ENCODE results near the gene MEIG1.
"Not testable (repeated sequence)": the region's sequence is repeated elsewhere in the genome, so short reads cannot be mapped to it uniquely, and the experiment has no call there.

MEIG1 gene

DNA sequence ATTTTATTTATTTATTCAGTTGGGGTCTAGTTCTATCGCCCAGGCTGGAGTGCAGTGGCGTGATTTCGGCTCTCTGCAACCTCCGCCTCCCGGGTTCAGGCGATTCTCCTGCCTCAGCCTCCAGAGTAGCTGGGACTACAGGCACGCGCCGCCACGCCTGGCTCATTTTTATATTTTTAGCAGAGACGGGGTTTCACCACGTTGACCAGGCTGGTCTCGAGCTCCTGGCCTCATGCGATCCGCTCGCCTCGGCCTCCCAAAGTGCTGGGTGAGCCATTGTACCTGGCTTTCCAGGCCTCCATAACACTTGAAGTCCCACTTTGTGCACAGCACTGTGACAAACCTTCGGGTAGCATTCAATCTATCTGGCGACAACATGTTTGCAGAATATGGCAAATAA lies 4.3 kb upstream of the MEIG1 start:
- no peak for DNase-seq

GRCh38 chr10:14958872-14959220 lies 342 bp upstream of the MEIG1 start:
- no peak for DNase-seq

GRCh38 chr10:14967897-14968296 lies 8.7 kb downstream of the MEIG1 start:
- no peak for DNase-seq

GRCh38 chr10:14971867-14972448 lies 12.8 kb downstream of the MEIG1 start:
- peak in 1 of 2 donors; percentile 43 for DNase-seq

GRCh38 chr10:14974153-14974998 lies 15.2 kb downstream of the MEIG1 start:
- not testable (repeated sequence) for DNase-seq

DNA sequence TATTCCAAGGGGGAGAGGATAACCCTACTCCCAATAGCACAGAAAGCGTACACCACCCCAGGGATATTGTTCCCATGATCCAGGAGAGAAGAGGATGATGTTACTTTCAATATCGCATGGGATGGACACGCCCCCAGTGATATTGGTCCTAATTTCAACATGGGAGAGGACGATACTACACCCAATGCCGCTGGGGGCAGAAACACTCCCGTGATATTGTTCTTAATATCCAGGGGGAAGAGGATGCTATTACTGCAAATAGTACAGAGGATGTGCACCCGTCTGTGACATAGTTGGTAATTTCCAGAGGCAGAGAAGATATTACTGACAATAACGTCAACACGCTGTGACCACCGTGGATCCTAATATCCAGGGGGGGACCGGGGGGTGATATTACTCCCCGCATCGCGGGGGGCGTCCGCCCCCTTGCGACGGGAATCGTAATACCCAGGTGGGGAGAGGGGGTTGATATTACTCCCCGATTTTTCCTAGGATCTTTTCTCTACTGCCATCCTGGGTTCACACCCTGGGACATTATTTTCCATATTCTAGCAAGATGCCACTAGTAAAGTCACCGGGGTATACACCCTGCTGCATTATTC lies 16.6 kb downstream of the MEIG1 start:
- no peak for DNase-seq

- DNase-seq: no peak
Observed at GRCh38 chr10:14982744-14983143, 23.6 kb downstream of the MEIG1 start.

DNA sequence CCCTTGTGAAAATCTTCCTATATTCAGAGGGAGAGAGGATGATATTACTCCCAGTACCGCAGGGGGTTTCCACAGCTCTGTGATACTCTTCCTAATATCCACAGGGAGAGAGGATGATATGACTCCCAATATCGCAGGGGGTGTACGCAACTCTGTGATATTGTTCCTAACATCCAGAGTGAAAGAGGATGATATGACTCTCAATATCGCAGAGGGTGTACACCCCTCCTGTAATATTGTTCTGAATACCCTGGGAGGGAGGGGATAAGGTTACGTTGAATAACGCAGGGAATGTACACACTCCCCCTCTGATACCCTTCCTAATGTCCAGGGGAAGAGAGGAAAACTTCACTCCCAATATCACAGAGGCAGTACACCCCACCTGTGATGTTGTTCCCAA lies 30.4 kb downstream of the MEIG1 start:
- DNase-seq: not testable (repeated sequence)

GRCh38 chr10:14991035-14991749 lies 32.0 kb downstream of the MEIG1 start:
- peak in 1 of 2 donors; percentile 31 for DNase-seq

DNA sequence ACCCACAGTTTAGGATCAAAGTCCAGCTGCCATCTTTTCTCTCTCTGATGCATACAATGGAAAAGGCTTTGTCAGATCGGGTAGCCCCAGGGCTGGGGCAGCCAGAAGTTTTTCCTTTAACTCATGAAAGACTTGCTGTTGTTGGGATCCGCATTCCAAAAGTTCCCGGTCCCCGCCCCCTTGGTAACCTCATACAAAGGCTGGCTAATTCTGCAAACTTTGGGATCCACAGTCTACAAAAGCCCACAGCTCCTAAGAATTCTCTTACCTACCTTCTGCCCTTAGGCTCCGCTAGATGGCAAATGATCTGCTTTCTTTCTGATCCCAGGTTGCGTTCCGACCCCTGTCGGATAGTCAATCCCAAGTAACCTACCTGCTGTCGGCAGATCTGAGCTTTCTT lies 33.1 kb downstream of the MEIG1 start:
- not testable (repeated sequence) for DNase-seq

DNA sequence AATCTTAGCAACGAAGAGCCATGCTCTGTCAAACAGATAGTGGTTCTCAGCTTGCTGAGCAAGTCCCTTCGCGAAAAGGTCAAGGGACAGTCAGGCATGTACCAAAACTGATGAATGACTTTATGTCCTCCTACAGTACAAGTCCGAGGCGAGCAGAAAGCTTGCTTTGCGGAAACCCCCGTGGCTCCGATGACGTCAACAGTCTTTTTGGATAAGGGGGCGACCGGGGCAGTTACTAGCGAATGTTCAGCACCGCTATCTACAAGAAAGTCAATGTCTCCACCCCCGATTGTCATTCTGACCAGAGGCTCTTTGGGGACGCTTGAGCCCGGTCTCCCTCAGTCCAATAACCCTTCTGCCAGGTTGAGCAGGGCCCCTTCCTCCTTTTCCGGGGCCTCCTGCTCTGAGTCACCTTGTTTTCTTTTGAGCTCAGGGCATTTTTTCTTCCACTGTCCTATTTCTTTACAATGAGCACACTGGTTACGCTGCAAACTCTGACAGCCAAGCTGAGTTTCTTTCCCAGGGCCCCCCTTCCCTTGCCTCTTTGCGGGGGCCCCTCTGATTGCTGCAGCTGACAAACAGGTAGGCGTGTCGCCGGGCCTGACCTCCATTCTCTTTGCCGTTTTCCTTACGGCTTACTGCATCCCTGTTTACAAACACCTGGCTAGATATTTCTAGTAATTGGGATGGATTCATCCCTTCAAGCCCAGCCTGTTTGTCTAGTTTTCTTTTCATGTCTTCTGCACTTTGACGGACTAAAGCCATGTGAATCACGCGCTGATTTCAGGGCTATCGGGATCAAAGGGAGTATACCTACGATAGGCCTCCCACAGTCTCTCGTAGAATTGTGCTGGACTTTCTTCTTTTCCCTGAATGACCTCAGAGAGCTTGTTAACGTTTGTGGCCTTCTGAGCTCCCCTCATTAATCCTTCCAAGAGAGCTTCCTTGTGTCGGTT lies 34.6 kb downstream of the MEIG1 start:
- DNase-seq: not testable (repeated sequence)

GRCh38 chr10:14995964-14996565 lies 36.9 kb downstream of the MEIG1 start:
- no peak for DNase-seq

- DNase-seq: not testable (repeated sequence)
Observed at GRCh38 chr10:15013530-15013929, 54.3 kb downstream of the MEIG1 start.

- no peak for DNase-seq
Observed at GRCh38 chr10:15015451-15015850, 56.3 kb downstream of the MEIG1 start.

DNA sequence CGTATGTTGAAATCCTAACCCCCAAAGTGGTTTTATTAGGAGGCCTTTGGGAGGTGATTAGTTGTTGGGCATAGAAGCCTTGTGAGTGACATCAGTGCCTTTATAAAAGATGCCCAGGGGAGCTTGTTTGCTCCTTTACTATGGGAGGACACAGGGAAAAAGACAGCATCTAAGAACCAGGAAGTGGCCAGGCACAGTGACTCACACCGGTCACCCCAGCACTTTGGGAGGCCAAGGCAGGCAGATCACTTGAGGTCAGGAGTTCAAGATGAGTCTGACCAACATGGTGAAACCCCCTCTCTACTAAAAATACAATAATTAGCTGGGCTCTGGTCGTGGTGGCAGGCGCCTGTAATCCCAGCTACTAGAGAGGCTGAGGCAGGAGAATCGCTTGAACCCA lies 61.8 kb downstream of the MEIG1 start:
- DNase-seq: peak; percentile 56 to 57
